Measurements from ENCODE around the gene SMIM41. TPM values are rescaled to one million over a fixed set of nuclear protein-coding genes. Genes with fewer than 3 reads are reported as not detected.

The SMIM41 gene
- total and polyA plus RNA-seq, 4 donors = 0.03 to 0.50 (median 0.24) TPM; not detected in 1

DNA sequence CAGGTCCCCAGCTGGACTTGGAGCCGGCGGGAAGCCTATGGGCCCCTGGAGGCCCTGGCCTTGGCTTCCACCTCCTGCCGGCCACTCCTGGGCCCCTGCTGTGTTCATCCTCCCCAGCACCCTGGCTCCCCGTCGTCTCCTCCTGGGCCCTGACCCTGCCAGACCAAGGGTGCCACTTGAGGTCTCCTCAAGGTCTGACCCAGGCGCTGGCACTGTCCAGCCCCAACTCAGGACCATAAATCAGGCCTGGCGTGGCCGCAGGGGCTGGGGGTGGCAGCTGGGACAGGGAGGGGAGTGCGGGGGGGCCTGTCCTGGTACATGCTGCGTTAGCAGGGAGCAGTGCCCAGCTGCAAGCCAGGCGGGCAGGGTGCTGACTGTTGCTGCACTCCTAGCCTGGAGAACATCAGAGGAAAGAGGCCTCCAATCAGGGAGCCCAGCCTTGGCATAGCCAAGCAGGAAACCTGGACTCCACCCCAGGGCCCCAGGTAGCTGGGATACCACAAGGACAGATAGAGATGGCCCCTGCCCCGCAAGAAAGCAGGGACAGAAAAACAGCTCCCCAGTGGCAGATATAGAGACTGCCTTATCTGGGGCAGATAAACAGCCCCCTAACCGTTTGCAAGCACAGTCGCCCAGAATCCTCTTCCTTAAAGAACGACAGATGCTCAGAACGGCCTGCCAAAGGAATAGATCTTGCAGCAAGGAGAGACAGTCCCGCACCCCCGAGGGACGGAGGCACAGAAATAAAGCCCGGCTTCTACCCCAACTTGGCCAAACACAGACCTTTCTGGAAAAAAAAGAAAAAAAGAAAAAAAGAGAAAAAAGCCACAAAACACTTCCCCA lies 16.2 kb upstream of the SMIM41 start:
- Histone ChIP-seq H3K9me3 (ENCODE audit: control insufficient read depth in 4 of 4, low read length in 3 of 4) (no peaks in the 10 kb centered on the region), H3K9ac (ENCODE audit: low read depth in 1 of 2, low read length in 2 of 2) (no peak overlapping the region), H3K27me3 (ENCODE audit: control insufficient read depth in 4 of 4, insufficient read depth in 4 of 4, low read length in 3 of 4) (no peaks in the 10 kb centered on the region), H3K27ac (ENCODE audit: low read depth in 1 of 2, low read length in 2 of 2) (no peak overlapping the region), H3K36me3 (ENCODE audit: control insufficient read depth in 4 of 4, insufficient read depth in 3 of 4, low read depth in 1 of 4, low read length in 3 of 4) (peaks cover 0 to 2% (median 0%) of the 10 kb centered on the region in 4 donors), H3K4me1 (ENCODE audit: control insufficient read depth in 4 of 4, insufficient read depth in 4 of 4, low read length in 3 of 4) (no peaks in the 10 kb centered on the region), H3K4me3 (ENCODE audit: low read depth in 1 of 3, low read length in 3 of 3) (no peak overlapping the region)
- 84% methylated on average over 20 of the region's 20 CpGs for WGBS
- TF ChIP-seq RXRA (IDR thresholded peaks at IDR 0.05) (no peak), RAD21 (IDR thresholded peaks at IDR 0.05) (no peak)
- DNase-seq (ENCODE audit: low spot score) = no peak

GRCh38 chr12:52063981-52064649 lies 15.4 kb upstream of the SMIM41 start:
- peaks cover 0 to 2% (median 2%) of the 10 kb centered on the region in 4 donors for H3K4me1 ChIP-seq (ENCODE audit: control insufficient read depth in 4 of 4, insufficient read depth in 4 of 4, low read length in 3 of 4)
- no peak overlapping the region for H3K4me3 ChIP-seq (ENCODE audit: low read depth in 1 of 3, low read length in 3 of 3)
- WGBS = 79% methylated on average over 12 of the region's 12 CpGs
- TF ChIP-seq ZBTB33 (IDR thresholded peaks at IDR 0.05) = no peak
- peak; percentile 10 for TF ChIP-seq NR2F2 (IDR thresholded peaks at IDR 0.05)
- no peak for TF ChIP-seq HNF4A (conservative IDR thresholded peaks at IDR 0.05)
- H3K27me3 ChIP-seq (ENCODE audit: control insufficient read depth in 4 of 4, insufficient read depth in 4 of 4, low read length in 3 of 4) = no peaks in the 10 kb centered on the region
- no peak overlapping the region for H3K27ac ChIP-seq (ENCODE audit: low read depth in 1 of 2, low read length in 2 of 2)
- H3K9me3 ChIP-seq (ENCODE audit: control insufficient read depth in 4 of 4, low read length in 3 of 4) = no peaks in the 10 kb centered on the region
- peaks cover 0 to 2% (median 0%) of the 10 kb centered on the region in 4 donors for H3K36me3 ChIP-seq (ENCODE audit: control insufficient read depth in 4 of 4, insufficient read depth in 3 of 4, low read depth in 1 of 4, low read length in 3 of 4)
- DNase-seq (ENCODE audit: low spot score) = no peak
- H3K9ac ChIP-seq (ENCODE audit: low read depth in 1 of 2, low read length in 2 of 2) = no peak overlapping the region

DNA sequence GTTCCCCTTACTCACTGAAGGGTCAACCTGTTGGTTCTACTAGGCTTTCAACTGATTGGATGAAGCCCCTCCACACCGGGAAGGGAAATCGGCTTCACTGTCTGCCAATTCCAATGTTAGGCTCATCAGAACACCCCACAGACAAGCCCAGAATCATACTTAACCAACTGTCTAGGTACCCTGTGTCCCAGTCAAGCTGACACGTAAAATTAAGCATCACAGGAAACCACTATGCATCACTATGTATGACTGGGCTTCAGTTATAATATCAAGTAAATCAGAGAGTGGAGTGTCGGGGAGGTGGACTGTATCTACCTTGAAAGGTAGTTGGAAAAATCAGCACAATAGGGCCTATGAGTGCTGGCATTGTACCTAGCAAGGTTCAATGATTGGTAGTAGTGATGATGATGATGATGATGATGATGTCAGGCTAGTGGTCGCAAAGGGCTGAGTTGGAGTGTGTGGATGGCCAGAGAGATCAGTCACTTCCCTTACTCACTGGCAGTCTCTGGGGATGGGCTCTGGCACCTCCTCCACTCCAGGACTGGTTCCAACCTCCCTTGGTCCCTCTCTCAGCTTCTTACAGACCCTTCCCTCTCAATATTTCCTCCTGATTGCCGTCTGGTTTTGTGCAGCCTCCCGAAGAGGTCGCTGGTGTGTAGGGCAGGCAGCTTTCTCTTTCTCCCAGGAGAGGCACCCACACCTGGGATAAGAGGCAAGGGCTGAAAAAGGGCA lies 13.0 kb upstream of the SMIM41 start:
- no peak overlapping the region for H3K27ac ChIP-seq (ENCODE audit: low read depth in 1 of 2, low read length in 2 of 2)
- H3K27me3 ChIP-seq (ENCODE audit: control insufficient read depth in 4 of 4, insufficient read depth in 4 of 4, low read length in 3 of 4) = no peaks in the 10 kb centered on the region
- H3K36me3 ChIP-seq (ENCODE audit: control insufficient read depth in 4 of 4, insufficient read depth in 3 of 4, low read depth in 1 of 4, low read length in 3 of 4) = no peaks in the 10 kb centered on the region
- 63% methylated on average over 8 of the region's 8 CpGs for WGBS
- peaks cover 4 to 18% (median 17%) of the 10 kb centered on the region in 4 donors for H3K4me1 ChIP-seq (ENCODE audit: control insufficient read depth in 4 of 4, insufficient read depth in 4 of 4, low read length in 3 of 4)
- no peak overlapping the region for H3K9ac ChIP-seq (ENCODE audit: low read depth in 1 of 2, low read length in 2 of 2)
- no peak overlapping the region for H3K4me3 ChIP-seq (ENCODE audit: low read depth in 1 of 3, low read length in 3 of 3)
- no peak for DNase-seq (ENCODE audit: low spot score)
- TF ChIP-seq GABPA (IDR thresholded peaks at IDR 0.05 in 1 of 2, conservative IDR thresholded peaks at IDR 0.05 in 1 of 2) = no peak
- TF ChIP-seq TAF1 (conservative IDR thresholded peaks at IDR 0.05) = no peak
- TF ChIP-seq ZBTB33 (IDR thresholded peaks at IDR 0.05) = no peak
- no peak for TF ChIP-seq EGR1 (IDR thresholded peaks at IDR 0.05; ENCODE audit: low read depth in 2 of 2)
- TF ChIP-seq FOXA2 (IDR thresholded peaks at IDR 0.05) = no peak
- no peak for TF ChIP-seq JUND (IDR thresholded peaks at IDR 0.05)
- no peaks in the 10 kb centered on the region for H3K9me3 ChIP-seq (ENCODE audit: control insufficient read depth in 4 of 4, low read length in 3 of 4)
